Activated T-cell treated with anti-CD3 and anti-CD28 coated beads, Interleukin-2, amount 50 U/mL, for 72 hours (primary cell): ENCODE measurements around the gene ZSCAN5A. TPM values are rescaled to one million over a fixed set of nuclear protein-coding genes. Genes with fewer than 3 reads are reported as not detected.

ENCODE experiments used
- ATAC-seq, 2 donors: fragments of 150-1000 bp; cut with Tn5 transposase; replicated peaks in 1 of 2; 2 replicates each; pipeline ENCODE4 v1.10.0; 2021; ENCODE audit warnings: moderate library complexity in 2 of 2, mild to moderate bottlenecking in 1 of 2
- DNase-seq, 2 donors: peaks; one replicate each; pipeline ENCODE4 v3.0.0; 2021 to 2022; ENCODE audit warnings: mixed read lengths in 1 of 2
- H3K27ac Mint-ChIP-seq: one replicate; pipeline ENCODE4 v1.8.0; 2022; ENCODE audit warnings: mild to moderate bottlenecking, moderate library complexity, mixed read lengths
- H3K27me3 Mint-ChIP-seq: one replicate; pipeline ENCODE4 v1.8.0; 2022; ENCODE audit warnings: low read depth, mixed read lengths
- H3K36me3 Mint-ChIP-seq, 2 donors: one replicate each; pipeline ENCODE4 v1.8.0; 2022; ENCODE audit warnings: mixed read lengths in 2 of 2, mild to moderate bottlenecking in 1 of 2; ENCODE audit not compliant: insufficient read depth in 2 of 2
- H3K4me1 Mint-ChIP-seq: one replicate; pipeline ENCODE4 v1.8.0; 2022; ENCODE audit warnings: low read depth, mixed read lengths
- H3K4me3 Mint-ChIP-seq, 2 donors: one replicate each; pipeline ENCODE4 v1.8.0; 2022; ENCODE audit warnings: mild to moderate bottlenecking in 2 of 2, mixed read lengths in 2 of 2, moderate library complexity in 2 of 2
- H3K9me3 Mint-ChIP-seq, 2 donors: one replicate each; pipeline ENCODE4 v1.8.0; 2022; ENCODE audit warnings: mixed read lengths in 2 of 2
- total RNA-seq, 2 donors: library from RNA; stranded (reverse); gene quantifications; one replicate each; pipeline ENCODE4 v1.2.3, GENCODE V29; 2022

The ZSCAN5A gene
- total RNA-seq, 2 donors from 2014 or later: 8.3 to 8.4 TPM

GRCh38 chr19:56174550-56174949 lies 140.1 kb downstream of the ZSCAN5A start:
- H3K9me3 Mint-ChIP-seq: no peaks in the 10 kb centered on the region
- peaks cover 6% of the 10 kb centered on the region for H3K4me1 Mint-ChIP-seq
- no peak overlapping the region for H3K4me3 Mint-ChIP-seq
- DNase-seq (no peak), ATAC-seq (no peak)
- H3K27ac Mint-ChIP-seq: no peak overlapping the region
- H3K27me3 Mint-ChIP-seq: no peaks in the 10 kb centered on the region
- no peaks in the 10 kb centered on the region for H3K36me3 Mint-ChIP-seq

- Mint-ChIP-seq H3K27me3 (no peaks in the 10 kb centered on the region), H3K27ac (no peak overlapping the region), H3K36me3 (no peaks in the 10 kb centered on the region), H3K9me3 (no peaks in the 10 kb centered on the region), H3K4me1 (peaks cover 6% of the 10 kb centered on the region), H3K4me3 (no peak overlapping the region)
- ATAC-seq: no peak
- no peak for DNase-seq
Observed at GRCh38 chr19:56174086-56174485, 140.6 kb downstream of the ZSCAN5A start.

Other genes starting within 250 kb of the ZSCAN5A start
- 10 to 100 TPM; 38.3 to 45.9 TPM for gene ZNF787, start 193.5 kb downstream of the ZSCAN5A start, total RNA-seq
- 10 to 100 TPM; 37.1 to 42.9 TPM for gene ZNF444, start 173.6 kb downstream of the ZSCAN5A start, total RNA-seq
- not detected for gene GALP, start 138.8 kb downstream of the ZSCAN5A start, total RNA-seq
- gene ZSCAN5B, start 117.1 kb downstream of the ZSCAN5A start, total RNA-seq: not detected
- not detected for gene ZSCAN5C, start 112.6 kb downstream of the ZSCAN5A start, total RNA-seq
- under 1 TPM in 1 of 2 donors, not detected in 1; 0.67 TPM for gene EDDM13, start 42.1 kb downstream of the ZSCAN5A start, total RNA-seq
- gene ZNF582, start 78.7 kb upstream of the ZSCAN5A start, total RNA-seq: 1 to 10 TPM; 2.5 to 3.7 TPM
- gene ZNF583, start 89.5 kb upstream of the ZSCAN5A start, total RNA-seq: 1 to 10 TPM; 2.3 to 2.7 TPM
- 1 to 10 TPM; 1.5 to 4.6 TPM for gene ZNF667, start 162.5 kb upstream of the ZSCAN5A start, total RNA-seq
- gene ZNF471, start 193.0 kb upstream of the ZSCAN5A start, total RNA-seq: 1 to 10 TPM in 1 of 2 donors, under 1 TPM in 1; 0.76 to 1.4 TPM
- gene ZFP28, start 224.1 kb upstream of the ZSCAN5A start, total RNA-seq: 1 to 10 TPM; 3.3 to 5.7 TPM